ENCODE results near the gene SMYD2.

- no peak for TF ChIP-seq POLR2AphosphoS5 (IDR thresholded peaks at IDR 0.05; ENCODE audit: low read depth, low read length)
- no peak for TF ChIP-seq REST (IDR thresholded peaks at IDR 0.05; ENCODE audit: insufficient read depth in 1 of 2, low read depth in 2 of 2, low read length in 2 of 2)
Measured at GRCh38 chr1:214337511-214337910, 56.6 kb downstream of the SMYD2 start.
